ENCODE measurements around the gene RFX2.

DNA sequence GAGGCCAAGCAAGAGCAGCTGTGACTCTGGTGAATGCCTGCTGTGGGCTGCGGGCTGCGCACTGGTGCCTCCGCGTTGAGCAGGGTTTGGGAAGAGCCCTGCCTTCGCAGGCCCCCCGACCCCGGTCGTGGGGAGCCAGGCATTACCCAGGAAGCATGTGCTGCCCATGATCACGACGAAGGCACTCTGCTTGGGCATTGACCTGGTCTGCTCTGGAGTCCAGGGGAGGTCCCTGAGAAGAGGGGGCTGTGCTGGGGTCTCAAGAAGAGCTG, 151.5 kb downstream of the RFX2 start:
- TF ChIP-seq POLR2A (IDR thresholded peaks at IDR 0.05; ENCODE audit: low read depth, low read length) (no peak), POLR2AphosphoS5 (IDR thresholded peaks at IDR 0.05; ENCODE audit: low read depth, low read length) (no peak), TAF1 (IDR thresholded peaks at IDR 0.05; ENCODE audit: borderline replicate concordance, low read depth, low read length) (no peak)
